Natural killer cell (primary cell): ENCODE data around the gene SPATA1. TPM values are rescaled to one million over a fixed set of nuclear protein-coding genes. Genes with fewer than 3 reads are reported as not detected.

Experiments used
- ATAC-seq, 3 donors: fragments of 150-1000 bp in 2 of 3; fragments of 200-7000 bp in 1 of 3; cut with Tn5 transposase; 1 replicate in 1 of 3; 2 replicates in 2 of 3; pipeline ENCODE4 v1.10.0; 2021; ENCODE audit warnings: mild to moderate bottlenecking in 2 of 3, moderate library complexity in 2 of 3
- DNase-seq, 2 donors: peaks; one replicate each; pipeline versions ENCODE4 v3.0.0 to v3.0.0-alpha.2; 2013 to 2021; ENCODE audit warnings: mixed read lengths in 1 of 2
- H3K27ac ChIP-seq: one replicate; pipeline ENCODE4 v1.5.1; 2013; ENCODE audit warnings: mild to moderate bottlenecking, low read length
- H3K27me3 ChIP-seq: one replicate; pipeline ENCODE4 v1.6.1; 2013; ENCODE audit warnings: low read length; ENCODE audit not compliant: control insufficient read depth, insufficient read depth
- H3K36me3 ChIP-seq: one replicate; pipeline ENCODE4 v1.6.1; 2013; ENCODE audit warnings: low read length; ENCODE audit not compliant: control insufficient read depth, insufficient read depth
- H3K4me1 ChIP-seq: one replicate; pipeline ENCODE4 v1.6.1; 2013; ENCODE audit warnings: low read length; ENCODE audit not compliant: control insufficient read depth, insufficient read depth
- H3K4me3 ChIP-seq: one replicate; pipeline ENCODE4 v1.5.1; 2013; ENCODE audit warnings: low read length
- H3K9me3 ChIP-seq: one replicate; pipeline ENCODE4 v1.6.1; 2013; ENCODE audit warnings: low read length; ENCODE audit not compliant: control insufficient read depth, insufficient read depth
- H3K27ac Mint-ChIP-seq, 2 donors: one replicate each; pipeline ENCODE4 v1.8.0; 2022; ENCODE audit warnings: mild to moderate bottlenecking in 2 of 2, mixed read lengths in 2 of 2, moderate library complexity in 1 of 2
- H3K27me3 Mint-ChIP-seq, 2 donors: one replicate each; pipeline ENCODE4 v1.8.0; 2022; ENCODE audit warnings: low read depth in 2 of 2, mixed read lengths in 2 of 2
- H3K36me3 Mint-ChIP-seq: one replicate; pipeline ENCODE4 v1.8.0; 2022; ENCODE audit warnings: mixed read lengths
- H3K4me1 Mint-ChIP-seq, 2 donors: one replicate each; pipeline ENCODE4 v1.8.0; 2022; ENCODE audit warnings: mixed read lengths in 2 of 2
- H3K4me3 Mint-ChIP-seq: one replicate; pipeline ENCODE4 v1.8.0; 2022; ENCODE audit warnings: mild to moderate bottlenecking, moderate library complexity, mixed read lengths
- H3K9me3 Mint-ChIP-seq, 2 donors: one replicate each; pipeline ENCODE4 v1.8.0; 2022; ENCODE audit warnings: mixed read lengths in 2 of 2
- CTCF ChIP-seq: fragments of 200-600 bp; IDR thresholded peaks from one replicate; pipeline ENCODE4 v1.8.0; 2022; ENCODE audit warnings: antibody characterized with exemption
- WGBS: methylation state at CpG from one replicate; pipeline ENCODE4 v1.1.7; 2013; ENCODE audit warnings: missing lambda C conversion rate; ENCODE audit not compliant: insufficient coverage; 5-methylcytosine and 5-hydroxymethylcytosine counted together
- intact Hi-C: fragments of 100-400 bp; cut with micrococcal nuclease; formaldehyde crosslinking; loops from one replicate; pipeline ENCODE4 v1.14.2; 2022
- total RNA-seq, 4 donors: library from RNA; stranded (reverse); fragments of 120-200 nt in 1 of 4; gene quantifications; one replicate each; pipeline versions ENCODE4 v1.2.3 to v1.2.4, GENCODE V29; 2013 to 2022

The SPATA1 gene
- total RNA-seq, 3 donors from 2014 or later (not counting 1 experiment from before 2014, with no cell fraction given) = 0.63 to 4.1 (median 2.1) TPM

GRCh38 chr1:84603223-84603622, 97.0 kb downstream of the SPATA1 start:
- no peak overlapping the region for H3K4me3 ChIP-seq
- DNase-seq (no peak), ATAC-seq (no peak)
- no peak for TF ChIP-seq CTCF
- no peaks in the 10 kb centered on the region for H3K4me1 ChIP-seq
- H3K36me3 ChIP-seq = no peaks in the 10 kb centered on the region
- Mint-ChIP-seq H3K4me3 (no peak overlapping the region), H3K4me1 (no peaks in the 10 kb centered on the region), H3K9me3 (peaks cover 2 to 9% of the 10 kb centered on the region in 2 donors), H3K27me3 (peaks cover 5 to 16% of the 10 kb centered on the region in 2 donors), H3K36me3 (peaks cover 15% of the 10 kb centered on the region), H3K27ac (no peak overlapping the region)
- H3K9me3 ChIP-seq = peaks cover 17% of the 10 kb centered on the region
- H3K27me3 ChIP-seq = no peaks in the 10 kb centered on the region
- H3K27ac ChIP-seq = no peak overlapping the region
- intact Hi-C loops = no loop called here
- WGBS = 65% methylated on average over 1 of the region's 2 CpGs

- H3K9me3 ChIP-seq = peaks cover 17% of the 10 kb centered on the region
- H3K4me3 ChIP-seq = no peak overlapping the region
- Mint-ChIP-seq H3K9me3 (peaks cover 2 to 9% of the 10 kb centered on the region in 2 donors), H3K27me3 (peaks cover 5 to 18% of the 10 kb centered on the region in 2 donors), H3K4me1 (no peaks in the 10 kb centered on the region), H3K36me3 (peaks cover 15% of the 10 kb centered on the region), H3K4me3 (no peak overlapping the region), H3K27ac (no peak overlapping the region)
- H3K27me3 ChIP-seq = no peaks in the 10 kb centered on the region
- H3K4me1 ChIP-seq = no peaks in the 10 kb centered on the region
- no peak for TF ChIP-seq CTCF
- intact Hi-C loops = no loop called here
- WGBS = 93% methylated on average over 15 of the region's 15 CpGs
- ATAC-seq (no peak), DNase-seq (no peak)
- H3K27ac ChIP-seq = no peak overlapping the region
- H3K36me3 ChIP-seq = no peaks in the 10 kb centered on the region
Measured at GRCh38 chr1:84603941-84604830, 98.0 kb downstream of the SPATA1 start.

GRCh38 chr1:84605157-84605556, 99.0 kb downstream of the SPATA1 start:
- ATAC-seq = no peak
- WGBS = 91% methylated on average over 1 of the region's 1 CpG
- H3K9me3 ChIP-seq = peaks cover 17% of the 10 kb centered on the region
- H3K4me1 Mint-ChIP-seq = no peaks in the 10 kb centered on the region
- H3K36me3 ChIP-seq = no peaks in the 10 kb centered on the region
- H3K9me3 Mint-ChIP-seq = peaks cover 2 to 9% of the 10 kb centered on the region in 2 donors
- no peaks in the 10 kb centered on the region for H3K27me3 ChIP-seq
- H3K4me3 ChIP-seq = no peak overlapping the region
- H3K27ac ChIP-seq = no peak overlapping the region
- H3K36me3 Mint-ChIP-seq = peaks cover 15% of the 10 kb centered on the region
- TF ChIP-seq CTCF = no peak
- peaks cover 5 to 17% of the 10 kb centered on the region in 2 donors for H3K27me3 Mint-ChIP-seq
- intact Hi-C loops = no loop called here
- H3K4me1 ChIP-seq = no peaks in the 10 kb centered on the region
- H3K27ac Mint-ChIP-seq = no peak overlapping the region
- no peak for DNase-seq
- H3K4me3 Mint-ChIP-seq = no peak overlapping the region
